K562 (cell line): Measurements from ENCODE around the gene PSD2. TPM values are rescaled to one million over a fixed set of nuclear protein-coding genes. Genes with fewer than 3 reads are reported as not detected.

Experiments
- BDP1 ChIP-seq: IDR thresholded peaks from 3 replicates; pipeline ENCODE4 v1.6.1; 2011; ENCODE audit not compliant: insufficient read length, insufficient read depth
- DPF2 ChIP-seq: fragments of 450-650 bp; IDR thresholded peaks from 2 replicates; pipeline ENCODE4 v1.6.1; 2016
- EGR1 ChIP-seq: fragments of 450-650 bp; conservative IDR thresholded peaks from 2 replicates; pipeline ENCODE4 v1.6.1; 2017; ENCODE audit warnings: mild to moderate bottlenecking
- FOXM1 ChIP-seq, 2 experiments: fragments of 450-650 bp in 1 of 2; sonication (generic) in 1 of 2; formaldehyde crosslinking in 1 of 2; IDR thresholded peaks; 2 replicates each; pipeline versions ENCODE4 v1.6.1 to v1.9.0; 2017 to 2022; ENCODE audit warnings: low read depth in 2 of 2, mild to moderate bottlenecking in 2 of 2, missing genetic modification reagents in 1 of 2, moderate library complexity in 1 of 2
- GTF2F1 ChIP-seq: IDR thresholded peaks from 2 replicates; pipeline ENCODE4 v1.6.1; 2011; ENCODE audit warnings: low read depth, low read length, improper control_type of control experiment
- HDAC2 ChIP-seq: fragments of 450-650 bp; IDR thresholded peaks from 2 replicates; pipeline ENCODE4 v1.6.1; 2016; ENCODE audit warnings: mild to moderate bottlenecking
- L3MBTL2 ChIP-seq: fragments of 450-650 bp; IDR thresholded peaks from 2 replicates; pipeline ENCODE4 v1.6.1; 2016; ENCODE audit warnings: mild to moderate bottlenecking, moderate library complexity
- NCOA6 ChIP-seq: fragments of 450-650 bp; IDR thresholded peaks from 2 replicates; pipeline ENCODE4 v1.6.1; 2017; ENCODE audit warnings: mild to moderate bottlenecking
- PTTG1 ChIP-seq: fragments of 450-650 bp; IDR thresholded peaks from 2 replicates; pipeline ENCODE4 v1.6.1; 2016; ENCODE audit warnings: low read depth, mild to moderate bottlenecking, missing genetic modification characterization, missing compliant biosample characterization
- RAD51 ChIP-seq: fragments of 450-650 bp; IDR thresholded peaks from 2 replicates; pipeline ENCODE4 v1.7.1; 2016; ENCODE audit warnings: low read depth, mild to moderate bottlenecking, borderline replicate concordance
- RBFOX2 ChIP-seq: fragments of 200-400 bp; formaldehyde crosslinking; IDR thresholded peaks from 2 replicates; pipeline ENCODE4 v1.6.1; 2017; ENCODE audit warnings: low read depth, mild to moderate bottlenecking, low read length, moderate library complexity
- RUNX1 ChIP-seq: sonication (generic); IDR thresholded peaks from 2 replicates; pipeline ENCODE4 v1.6.1; 2016; ENCODE audit warnings: antibody characterized with exemption, low read depth
- SRSF7 ChIP-seq: fragments of 200-400 bp; formaldehyde crosslinking; optimal IDR thresholded peaks from 2 replicates; pipeline ENCODE3; 2017; ENCODE audit warnings: mild to moderate bottlenecking, low read depth, low read length
- TAF9B ChIP-seq: fragments of 450-650 bp; IDR thresholded peaks from 2 replicates; pipeline ENCODE4 v1.6.1; 2018; ENCODE audit warnings: mild to moderate bottlenecking; ENCODE audit not compliant: partially characterized antibody
- ZNF175 ChIP-seq: fragments of 200-800 bp; sonication (Bioruptor generic); IDR thresholded peaks from 2 replicates; pipeline ENCODE4 v1.6.1; 2016; ENCODE audit warnings: low read depth, mild to moderate bottlenecking, missing genetic modification characterization, missing compliant biosample characterization
- ZNF23 ChIP-seq: fragments of 250-450 bp; sonication (Bioruptor Pico); IDR thresholded peaks from 2 replicates; pipeline ENCODE4 v1.4.0; 2020; ENCODE audit warnings: mild to moderate bottlenecking
- ZNF444 ChIP-seq: fragments of 250-450 bp; sonication (Bioruptor Pico); IDR thresholded peaks from 2 replicates; pipeline ENCODE4 v1.4.0; 2020; ENCODE audit warnings: mild to moderate bottlenecking, moderate library complexity
- ZNF668 ChIP-seq: fragments of 250-450 bp; sonication (Bioruptor Pico); IDR thresholded peaks from 2 replicates; pipeline ENCODE4 v1.8.0; 2022; ENCODE audit warnings: mild to moderate bottlenecking, inconsistent platforms
- ZNF717 ChIP-seq: fragments of 250-450 bp; sonication (Bioruptor Pico); IDR thresholded peaks from 2 replicates; pipeline ENCODE4 v1.5.0; 2021
- polyA plus RNA-seq, 8 experiments: library from polyadenylated mRNA; depleted of rRNA in 4 of 8; stranded (reverse) in 5 of 8; unstranded in 3 of 8; fragments of >200 nt; fragmentation: Nextera tagmentation in 2 of 8; fragmentation: Illumina TruSeq in 1 of 8; extraction: Ambion mirVana in 2 of 8; extraction: Trizol in 1 of 8; gene quantifications; 2 replicates each; pipeline versions ENCODE4 v1.2.1 to v1.2.3, GENCODE V29; 2011 to 2014; ENCODE audit warnings: inconsistent platforms in 1 of 8, missing spikeins in 1 of 8
- total RNA-seq, 7 experiments: library from RNA; depleted of rRNA in 6 of 7; stranded (reverse); fragments of >200 nt in 6 of 7; fragmentation: Illumina TruSeq in 2 of 7; extraction: Trizol in 2 of 7; gene quantifications; 2 replicates each; pipeline versions ENCODE4 v1.2.1 to v1.2.3, GENCODE V29; 2011 to 2021; ENCODE audit warnings: low replicate concordance in 1 of 7
- TF ChIP-seq, protein P1 (sequence below): fragments of 250-450 bp; sonication (Bioruptor Pico); IDR thresholded peaks from 2 replicates; pipeline ENCODE4 v1.9.0; 2021; ENCODE audit warnings: mild to moderate bottlenecking
- TF ChIP-seq, protein P2 (sequence below): sonication (generic); formaldehyde crosslinking; IDR thresholded peaks from 2 replicates; pipeline ENCODE4 v1.8.0; 2022; ENCODE audit warnings: mild to moderate bottlenecking, low read depth, missing genetic modification reagents
- TF ChIP-seq, protein P3 (sequence below): fragments of 450-650 bp; formaldehyde crosslinking; conservative IDR thresholded peaks from 2 replicates; pipeline ENCODE4 v1.4.0; 2022; ENCODE audit warnings: mild to moderate bottlenecking, missing genetic modification characterization
- TF ChIP-seq, protein P4 (sequence below), 2 experiments: fragments of 150-350 bp in 1 of 2; IDR thresholded peaks; 2 replicates each; pipeline ENCODE4 v1.6.1; 2012 to 2016; ENCODE audit warnings: low read depth in 2 of 2, low read length in 2 of 2, mild to moderate bottlenecking in 1 of 2, moderate library complexity in 1 of 2

Gene PSD2
- total and polyA plus RNA-seq, 9 of the 15 experiments (the other 6 are each of a cell fraction or from before 2014, with no cell fraction given), result 0.01 to 0.09 (median 0.04) TPM; not detected in 4

DNA sequence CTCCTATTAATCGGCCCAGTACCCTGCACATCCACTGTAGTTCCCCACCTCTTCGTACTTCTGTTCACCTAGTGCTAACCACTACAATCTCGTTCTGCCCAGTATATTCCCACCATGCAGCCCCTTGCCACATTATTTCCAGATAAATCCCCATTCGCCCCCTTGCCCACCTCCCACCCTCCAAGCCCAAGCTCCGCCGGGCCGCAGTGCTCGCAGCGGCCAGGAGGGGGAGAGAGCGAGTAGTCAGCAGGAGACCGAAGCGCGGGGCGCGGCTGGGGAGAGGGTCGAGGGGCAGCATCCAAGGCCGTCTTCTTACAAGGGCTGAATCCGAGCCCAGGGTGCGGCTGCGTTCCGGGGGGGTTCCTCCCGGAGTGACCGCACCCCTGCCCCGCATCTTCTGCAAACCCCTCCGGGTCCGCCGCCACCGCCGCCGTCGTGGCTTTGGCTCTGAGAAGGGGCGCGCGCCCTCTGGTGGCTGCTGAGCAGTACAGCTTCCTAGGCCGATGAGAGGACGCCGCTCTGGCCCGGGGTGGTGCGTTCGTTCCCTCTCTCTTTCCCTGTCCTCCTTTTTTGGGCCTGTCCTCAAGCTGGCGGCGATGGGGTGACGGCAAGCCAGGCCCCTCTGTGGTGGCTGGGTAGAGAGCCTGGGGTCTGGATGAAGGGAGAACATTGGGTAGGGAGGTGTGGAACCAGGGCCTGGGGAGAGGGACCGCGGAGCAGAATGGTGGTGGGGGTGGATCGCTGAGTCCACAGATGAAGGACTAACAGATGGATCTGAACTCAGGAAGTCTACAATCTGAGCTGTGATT, 30.0 kb upstream of the PSD2 start (continued):
- TF ChIP-seq, protein P1, sequence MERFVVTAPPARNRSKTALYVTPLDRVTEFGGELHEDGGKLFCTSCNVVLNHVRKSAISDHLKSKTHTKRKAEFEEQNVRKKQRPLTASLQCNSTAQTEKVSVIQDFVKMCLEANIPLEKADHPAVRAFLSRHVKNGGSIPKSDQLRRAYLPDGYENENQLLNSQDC (CRISPR knock-in tag), result 0 out of 2 replicates have a peak, but pooled peaks have one; percentile 29
- no peak for TF ChIP-seq ZNF668 (CRISPR knock-in tag)
- peak; percentile 75 for TF ChIP-seq L3MBTL2
- TF ChIP-seq, protein P2, sequence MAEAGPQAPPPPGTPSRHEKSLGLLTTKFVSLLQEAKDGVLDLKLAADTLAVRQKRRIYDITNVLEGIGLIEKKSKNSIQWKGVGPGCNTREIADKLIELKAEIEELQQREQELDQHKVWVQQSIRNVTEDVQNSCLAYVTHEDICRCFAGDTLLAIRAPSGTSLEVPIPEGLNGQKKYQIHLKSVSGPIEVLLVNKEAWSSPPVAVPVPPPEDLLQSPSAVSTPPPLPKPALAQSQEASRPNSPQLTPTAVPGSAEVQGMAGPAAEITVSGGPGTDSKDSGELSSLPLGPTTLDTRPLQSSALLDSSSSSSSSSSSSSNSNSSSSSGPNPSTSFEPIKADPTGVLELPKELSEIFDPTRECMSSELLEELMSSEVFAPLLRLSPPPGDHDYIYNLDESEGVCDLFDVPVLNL (CRISPR knock-in tag), result no peak
- TF ChIP-seq ZNF175, result no peak
- TF ChIP-seq EGR1, result 0 out of 2 replicates have a peak, but pooled peaks have one; percentile 3
- TF ChIP-seq ZNF717 (CRISPR knock-in tag), result no peak
- no peak for TF ChIP-seq PTTG1 (tag)
- TF ChIP-seq, protein P3, sequence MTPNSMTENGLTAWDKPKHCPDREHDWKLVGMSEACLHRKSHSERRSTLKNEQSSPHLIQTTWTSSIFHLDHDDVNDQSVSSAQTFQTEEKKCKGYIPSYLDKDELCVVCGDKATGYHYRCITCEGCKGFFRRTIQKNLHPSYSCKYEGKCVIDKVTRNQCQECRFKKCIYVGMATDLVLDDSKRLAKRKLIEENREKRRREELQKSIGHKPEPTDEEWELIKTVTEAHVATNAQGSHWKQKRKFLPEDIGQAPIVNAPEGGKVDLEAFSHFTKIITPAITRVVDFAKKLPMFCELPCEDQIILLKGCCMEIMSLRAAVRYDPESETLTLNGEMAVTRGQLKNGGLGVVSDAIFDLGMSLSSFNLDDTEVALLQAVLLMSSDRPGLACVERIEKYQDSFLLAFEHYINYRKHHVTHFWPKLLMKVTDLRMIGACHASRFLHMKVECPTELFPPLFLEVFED (CRISPR knock-in tag), result no peak
- 0 out of 2 replicates have a peak, but pooled peaks have one; percentile 54 for TF ChIP-seq HDAC2
- TF ChIP-seq BDP1, result no peak
- TF ChIP-seq ZNF23 (CRISPR knock-in tag), result no peak
- no peak for TF ChIP-seq RUNX1
- TF ChIP-seq, protein P4, sequence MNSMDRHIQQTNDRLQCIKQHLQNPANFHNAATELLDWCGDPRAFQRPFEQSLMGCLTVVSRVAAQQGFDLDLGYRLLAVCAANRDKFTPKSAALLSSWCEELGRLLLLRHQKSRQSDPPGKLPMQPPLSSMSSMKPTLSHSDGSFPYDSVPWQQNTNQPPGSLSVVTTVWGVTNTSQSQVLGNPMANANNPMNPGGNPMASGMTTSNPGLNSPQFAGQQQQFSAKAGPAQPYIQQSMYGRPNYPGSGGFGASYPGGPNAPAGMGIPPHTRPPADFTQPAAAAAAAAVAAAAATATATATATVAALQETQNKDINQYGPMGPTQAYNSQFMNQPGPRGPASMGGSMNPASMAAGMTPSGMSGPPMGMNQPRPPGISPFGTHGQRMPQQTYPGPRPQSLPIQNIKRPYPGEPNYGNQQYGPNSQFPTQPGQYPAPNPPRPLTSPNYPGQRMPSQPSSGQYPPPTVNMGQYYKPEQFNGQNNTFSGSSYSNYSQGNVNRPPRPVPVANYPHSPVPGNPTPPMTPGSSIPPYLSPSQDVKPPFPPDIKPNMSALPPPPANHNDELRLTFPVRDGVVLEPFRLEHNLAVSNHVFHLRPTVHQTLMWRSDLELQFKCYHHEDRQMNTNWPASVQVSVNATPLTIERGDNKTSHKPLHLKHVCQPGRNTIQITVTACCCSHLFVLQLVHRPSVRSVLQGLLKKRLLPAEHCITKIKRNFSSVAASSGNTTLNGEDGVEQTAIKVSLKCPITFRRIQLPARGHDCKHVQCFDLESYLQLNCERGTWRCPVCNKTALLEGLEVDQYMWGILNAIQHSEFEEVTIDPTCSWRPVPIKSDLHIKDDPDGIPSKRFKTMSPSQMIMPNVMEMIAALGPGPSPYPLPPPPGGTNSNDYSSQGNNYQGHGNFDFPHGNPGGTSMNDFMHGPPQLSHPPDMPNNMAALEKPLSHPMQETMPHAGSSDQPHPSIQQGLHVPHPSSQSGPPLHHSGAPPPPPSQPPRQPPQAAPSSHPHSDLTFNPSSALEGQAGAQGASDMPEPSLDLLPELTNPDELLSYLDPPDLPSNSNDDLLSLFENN (IDR thresholded peaks at IDR 0.05; ENCODE audit: low read depth in 2 of 2, low read length in 2 of 2), result no peak
- TF ChIP-seq ZNF444 (CRISPR knock-in tag), result no peak
- TF ChIP-seq TAF9B, result no peak
- TF ChIP-seq FOXM1 (IDR thresholded peaks at IDR 0.05; ENCODE audit: low read depth), result no peak
- TF ChIP-seq FOXM1 (CRISPR knock-in tag; IDR thresholded peaks at IDR 0.05; ENCODE audit: low read depth), result no peak
- TF ChIP-seq SRSF7, result no peak
- TF ChIP-seq NCOA6, result peak; percentile 99
- TF ChIP-seq RBFOX2, result peak; percentile 50; the same call in 1 of the 2 replicates
- no peak for TF ChIP-seq RAD51
- peak; percentile 12; the same call in 1 of the 2 replicates for TF ChIP-seq DPF2
- no peak for TF ChIP-seq GTF2F1
